ENCODE measurements around the gene ZBTB7C.

Gene ZBTB7C

GRCh38 chr18:48254077-48254602 is 155.0 kb downstream of the ZBTB7C start:
- ChIA-PET CTCF (interaction anchor here (0.8 kb wide), 1 partner anchor 17 kb away, joined by 3 read pairs; no protein-coding TSS in a partner anchor), POLR2A (no interaction called here)
- DNase-seq (ENCODE audit: extremely low spot score) = no peak
- TF ChIP-seq CTBP1 (IDR thresholded peaks at IDR 0.05; ENCODE audit: borderline replicate concordance) (no peak), FOXM1 (IDR thresholded peaks at IDR 0.05; ENCODE audit: borderline replicate concordance) (no peak), L3MBTL2 (conservative IDR thresholded peaks at IDR 0.05) (no peak), ZNF384 (IDR thresholded peaks at IDR 0.05) (no peak), HDGF (IDR thresholded peaks at IDR 0.05; ENCODE audit: borderline replicate concordance) (no peak), SUZ12 (IDR thresholded peaks at IDR 0.05) (no peak), ARNT (IDR thresholded peaks at IDR 0.05) (no peak), TARDBP (IDR thresholded peaks at IDR 0.05) (no peak), FOXK2 (IDR thresholded peaks at IDR 0.05) (no peak), FOXA1 (IDR thresholded peaks at IDR 0.05) (no peak)

GRCh38 chr18:48252525-48252924 is 156.7 kb downstream of the ZBTB7C start:
- TF ChIP-seq HDGF (IDR thresholded peaks at IDR 0.05; ENCODE audit: borderline replicate concordance) (no peak), LEF1 (IDR thresholded peaks at IDR 0.05; ENCODE audit: borderline replicate concordance) (no peak), ELF4 (IDR thresholded peaks at IDR 0.05) (no peak), ARNT (IDR thresholded peaks at IDR 0.05) (no peak), FOXK2 (IDR thresholded peaks at IDR 0.05) (no peak), SP1 (IDR thresholded peaks at IDR 0.05) (no peak), FOXM1 (IDR thresholded peaks at IDR 0.05; ENCODE audit: borderline replicate concordance) (no peak)
- TF ChIP-seq, protein P1, sequence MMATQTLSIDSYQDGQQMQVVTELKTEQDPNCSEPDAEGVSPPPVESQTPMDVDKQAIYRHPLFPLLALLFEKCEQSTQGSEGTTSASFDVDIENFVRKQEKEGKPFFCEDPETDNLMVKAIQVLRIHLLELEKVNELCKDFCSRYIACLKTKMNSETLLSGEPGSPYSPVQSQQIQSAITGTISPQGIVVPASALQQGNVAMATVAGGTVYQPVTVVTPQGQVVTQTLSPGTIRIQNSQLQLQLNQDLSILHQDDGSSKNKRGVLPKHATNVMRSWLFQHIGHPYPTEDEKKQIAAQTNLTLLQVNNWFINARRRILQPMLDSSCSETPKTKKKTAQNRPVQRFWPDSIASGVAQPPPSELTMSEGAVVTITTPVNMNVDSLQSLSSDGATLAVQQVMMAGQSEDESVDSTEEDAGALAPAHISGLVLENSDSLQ (IDR thresholded peaks at IDR 0.05) = no peak
- POLR2A ChIA-PET = no interaction called here
- no peak for DNase-seq (ENCODE audit: extremely low spot score)
- CTCF ChIA-PET = no interaction called here

DNA sequence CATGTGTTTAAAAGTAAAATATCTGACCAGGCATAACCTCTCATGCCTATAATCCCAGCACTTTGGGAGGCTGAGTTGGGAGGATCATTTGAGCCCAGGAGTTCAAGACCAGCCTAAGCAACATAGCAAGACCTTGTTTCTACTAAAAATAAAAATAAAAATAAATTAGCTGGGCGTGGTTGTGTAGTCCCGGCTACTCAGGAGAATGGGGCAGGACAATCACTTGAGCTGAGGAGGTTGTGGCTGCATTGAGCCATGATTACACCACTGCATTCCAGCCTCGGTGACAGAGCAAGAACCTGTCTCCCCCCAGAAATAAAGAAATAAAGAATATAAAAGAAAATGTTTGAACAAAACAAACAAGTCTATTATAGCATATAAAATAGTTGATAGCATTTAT is 158.3 kb downstream of the ZBTB7C start:
- TF ChIP-seq FOXM1 (IDR thresholded peaks at IDR 0.05; ENCODE audit: borderline replicate concordance) (no peak), ELF4 (IDR thresholded peaks at IDR 0.05) (no peak), ZNF384 (IDR thresholded peaks at IDR 0.05) (no peak), SUZ12 (IDR thresholded peaks at IDR 0.05) (no peak), ARNT (IDR thresholded peaks at IDR 0.05) (no peak), FOXK2 (IDR thresholded peaks at IDR 0.05) (no peak), BHLHE40 (IDR thresholded peaks at IDR 0.05; ENCODE audit: borderline replicate concordance) (no peak)
- ChIA-PET CTCF (no interaction called here), POLR2A (no interaction called here)
- no peak for DNase-seq (ENCODE audit: extremely low spot score)

- ChIA-PET POLR2A (no interaction called here), CTCF (no interaction called here)
- no peak for DNase-seq (ENCODE audit: extremely low spot score)
- TF ChIP-seq CTBP1 (IDR thresholded peaks at IDR 0.05; ENCODE audit: borderline replicate concordance) (no peak), TARDBP (IDR thresholded peaks at IDR 0.05) (no peak), ZNF384 (IDR thresholded peaks at IDR 0.05) (no peak), NFRKB (IDR thresholded peaks at IDR 0.05) (no peak), ELF4 (IDR thresholded peaks at IDR 0.05) (no peak), SP1 (IDR thresholded peaks at IDR 0.05) (no peak)
These were observed 158.7 kb downstream of the ZBTB7C start for GRCh38 chr18:48250362-48250907.

- POLR2A ChIA-PET = no interaction called here
- CTCF ChIA-PET = no interaction called here
- no peak for DNase-seq (ENCODE audit: extremely low spot score)
- TF ChIP-seq, protein P1 (IDR thresholded peaks at IDR 0.05) = no peak
- TF ChIP-seq FOXK2 (IDR thresholded peaks at IDR 0.05) = no peak
- no peak for TF ChIP-seq ZNF384 (IDR thresholded peaks at IDR 0.05)
- TF ChIP-seq HDGF (IDR thresholded peaks at IDR 0.05; ENCODE audit: borderline replicate concordance) = no peak
- TF ChIP-seq TARDBP (IDR thresholded peaks at IDR 0.05) = no peak
- TF ChIP-seq LEF1 (IDR thresholded peaks at IDR 0.05; ENCODE audit: borderline replicate concordance) = no peak
- TF ChIP-seq FOXM1 (IDR thresholded peaks at IDR 0.05; ENCODE audit: borderline replicate concordance) = no peak
These were observed 159.3 kb downstream of the ZBTB7C start for GRCh38 chr18:48249854-48250253.

DNA sequence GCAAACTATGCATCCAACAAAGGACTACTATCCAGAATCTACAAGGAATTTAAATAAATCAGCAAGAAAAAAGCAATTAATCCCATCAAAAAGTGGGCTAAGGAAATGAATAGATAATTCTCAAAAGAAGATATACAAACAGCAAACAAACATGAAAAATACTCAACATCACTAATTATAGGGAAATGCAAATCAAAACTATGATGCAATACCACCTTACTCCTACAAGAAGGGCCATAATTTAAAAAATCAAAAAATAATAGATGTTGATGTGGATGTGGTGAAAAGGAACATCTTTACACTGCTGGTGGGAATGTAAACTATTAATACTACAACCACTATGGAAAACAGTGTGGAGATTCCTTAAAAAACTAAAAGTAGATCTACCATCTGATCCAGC is 164.7 kb downstream of the ZBTB7C start:
- POLR2A ChIA-PET = no interaction called here
- no peak for DNase-seq (ENCODE audit: extremely low spot score)
- no peak for TF ChIP-seq L3MBTL2 (conservative IDR thresholded peaks at IDR 0.05)
- TF ChIP-seq SP1 (IDR thresholded peaks at IDR 0.05) = no peak
- no peak for TF ChIP-seq ZNF384 (IDR thresholded peaks at IDR 0.05)
- TF ChIP-seq TARDBP (IDR thresholded peaks at IDR 0.05) = no peak
- TF ChIP-seq SUZ12 (IDR thresholded peaks at IDR 0.05) = no peak
- TF ChIP-seq, protein P1 (IDR thresholded peaks at IDR 0.05) = no peak
- no peak for TF ChIP-seq CTBP1 (IDR thresholded peaks at IDR 0.05; ENCODE audit: borderline replicate concordance)
- CTCF ChIA-PET = no interaction called here

GRCh38 chr18:48238636-48239035 is 170.5 kb downstream of the ZBTB7C start:
- DNase-seq (ENCODE audit: extremely low spot score) = no peak
- ChIA-PET POLR2A (no interaction called here), CTCF (interaction anchor here (1.3 kb wide), 1 partner anchor 207 kb away, joined by 4 read pairs; no protein-coding TSS in a partner anchor)
- TF ChIP-seq TARDBP (IDR thresholded peaks at IDR 0.05) (no peak), LEF1 (IDR thresholded peaks at IDR 0.05; ENCODE audit: borderline replicate concordance) (no peak), FOXK2 (IDR thresholded peaks at IDR 0.05) (no peak), FOXA1 (IDR thresholded peaks at IDR 0.05) (no peak), ARNT (IDR thresholded peaks at IDR 0.05) (no peak), SUZ12 (IDR thresholded peaks at IDR 0.05) (no peak), SP1 (IDR thresholded peaks at IDR 0.05) (no peak)
